Measurements from ENCODE around the gene GPR32.
"Not testable (repeated sequence)": the region's sequence is repeated elsewhere in the genome, so short reads cannot be mapped to it uniquely, and the experiment has no call there.

DNA sequence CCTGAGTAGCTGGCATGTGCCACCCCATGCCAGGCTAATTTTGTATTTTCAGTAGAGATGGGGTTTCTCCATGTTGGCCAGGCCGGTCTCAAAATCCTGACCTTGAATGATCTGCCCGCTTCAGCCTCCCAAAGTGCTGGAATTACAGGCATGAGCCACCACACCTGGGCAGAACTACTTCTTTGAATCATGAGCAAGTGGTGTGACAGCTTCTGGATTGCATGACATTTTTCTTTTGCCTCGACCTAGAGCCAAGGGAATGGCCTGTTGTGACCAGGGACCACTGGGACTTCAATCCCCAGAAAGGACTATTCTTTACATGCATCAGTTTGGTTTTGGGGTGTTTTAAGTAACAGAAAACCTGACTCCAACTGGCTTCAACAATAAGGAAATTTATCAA is 2.6 kb downstream of the GPR32 start:
- not testable (repeated sequence) for TF ChIP-seq ARNT (IDR thresholded peaks at IDR 0.05); FOXA1 (IDR thresholded peaks at IDR 0.05); BHLHE40 (IDR thresholded peaks at IDR 0.05; ENCODE audit: borderline replicate concordance); ELF4 (IDR thresholded peaks at IDR 0.05); NFRKB (IDR thresholded peaks at IDR 0.05); FOXM1 (IDR thresholded peaks at IDR 0.05; ENCODE audit: borderline replicate concordance)

All from HEK293T (cell line).